Adrenal gland (tissue), 5 donors: ENCODE measurements around the gene LEMD1.

ENCODE experiments used
- POLR2A ChIP-seq, 2 donors: fragments of 450-650 bp; IDR thresholded peaks; one replicate each; pipeline ENCODE4 v1.6.1; 2017; ENCODE audit warnings: antibody characterized with exemption in 2 of 2, mild to moderate bottlenecking in 2 of 2, moderate library complexity in 1 of 2
- TF ChIP-seq, protein P1 (sequence below), 6 experiments: fragments of 450-650 bp in 4 of 6; fragments of 200-600 bp in 2 of 6; sonication (generic) in 1 of 6; IDR thresholded peaks; 1 replicate in 5 of 6; 2 replicates in 1 of 6; pipeline versions ENCODE4 v1.5.1 to v1.8.0; 2016 to 2021; ENCODE audit warnings: antibody characterized with exemption in 6 of 6, mild to moderate bottlenecking in 2 of 6, moderate library complexity in 1 of 6
- donor health status: DM: no; HTN: no; CAD: no.

DNA sequence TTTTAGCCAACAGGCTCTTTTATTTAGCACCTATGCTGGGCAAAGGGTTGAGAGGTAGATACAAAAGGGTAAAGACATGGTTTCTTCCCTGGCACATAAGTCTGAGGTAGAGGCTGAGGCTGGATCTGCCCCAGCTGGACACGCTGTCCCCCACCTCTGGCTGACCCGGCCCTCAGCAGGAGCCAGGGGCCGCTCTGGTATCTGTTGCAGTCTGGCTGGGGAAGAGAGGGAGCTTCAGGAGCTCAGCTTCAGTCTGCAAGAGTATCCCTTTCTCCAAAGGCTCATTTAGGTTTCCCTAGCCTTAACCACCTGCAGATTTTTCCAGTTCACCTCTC, 19.8 kb upstream of the LEMD1 start:
- TF ChIP-seq POLR2A (IDR thresholded peaks at IDR 0.05): no peak
- TF ChIP-seq, protein P1, sequence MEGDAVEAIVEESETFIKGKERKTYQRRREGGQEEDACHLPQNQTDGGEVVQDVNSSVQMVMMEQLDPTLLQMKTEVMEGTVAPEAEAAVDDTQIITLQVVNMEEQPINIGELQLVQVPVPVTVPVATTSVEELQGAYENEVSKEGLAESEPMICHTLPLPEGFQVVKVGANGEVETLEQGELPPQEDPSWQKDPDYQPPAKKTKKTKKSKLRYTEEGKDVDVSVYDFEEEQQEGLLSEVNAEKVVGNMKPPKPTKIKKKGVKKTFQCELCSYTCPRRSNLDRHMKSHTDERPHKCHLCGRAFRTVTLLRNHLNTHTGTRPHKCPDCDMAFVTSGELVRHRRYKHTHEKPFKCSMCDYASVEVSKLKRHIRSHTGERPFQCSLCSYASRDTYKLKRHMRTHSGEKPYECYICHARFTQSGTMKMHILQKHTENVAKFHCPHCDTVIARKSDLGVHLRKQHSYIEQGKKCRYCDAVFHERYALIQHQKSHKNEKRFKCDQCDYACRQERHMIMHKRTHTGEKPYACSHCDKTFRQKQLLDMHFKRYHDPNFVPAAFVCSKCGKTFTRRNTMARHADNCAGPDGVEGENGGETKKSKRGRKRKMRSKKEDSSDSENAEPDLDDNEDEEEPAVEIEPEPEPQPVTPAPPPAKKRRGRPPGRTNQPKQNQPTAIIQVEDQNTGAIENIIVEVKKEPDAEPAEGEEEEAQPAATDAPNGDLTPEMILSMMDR (IDR thresholded peaks at IDR 0.05): no peak
